ENCODE data around the gene CISTR. TPM values are rescaled to one million over a fixed set of nuclear protein-coding genes. Genes with fewer than 3 reads are reported as not detected.

CISTR gene
- total RNA-seq, 1 donor from 2014 or later, result not detected

GRCh38 chr12:53698948-53699677 lies 52.7 kb downstream of the CISTR start:
- DNase-seq (ENCODE audit: low spot score) (no peak), ATAC-seq (no peak)
- intact Hi-C loops (cut with DNase I), result no loop called here

DNA sequence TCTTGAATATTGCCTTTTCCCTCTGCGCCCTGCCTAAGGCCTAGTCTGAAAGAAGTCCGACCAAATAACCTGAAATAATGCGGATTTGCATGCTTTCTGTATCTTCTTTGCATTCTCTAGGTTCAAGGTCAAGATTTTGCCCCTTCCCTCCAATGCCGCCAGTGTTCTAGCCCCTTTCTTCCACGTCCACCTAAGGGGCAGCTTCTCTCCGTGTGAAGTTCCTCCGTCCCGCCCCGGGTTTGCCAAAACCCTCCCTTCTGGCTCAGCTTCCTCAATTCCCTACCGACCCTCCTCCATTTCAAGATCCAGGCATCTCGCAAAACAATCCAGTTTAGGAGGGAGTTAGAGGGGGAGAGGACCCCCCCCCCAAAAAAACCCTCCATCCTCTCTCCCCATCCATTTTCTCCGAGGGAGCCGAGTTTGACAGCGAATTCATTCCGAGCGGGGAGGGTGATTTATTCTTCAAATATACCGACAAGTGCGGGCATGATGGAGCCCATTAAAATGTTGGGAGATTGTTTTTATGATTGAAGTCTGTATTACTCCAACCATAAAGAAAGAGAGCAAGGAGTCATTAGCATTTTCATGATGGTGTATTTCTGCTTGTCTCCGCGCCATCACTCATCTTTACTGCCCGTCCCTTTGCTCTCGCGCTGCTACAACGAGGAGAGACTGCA lies 55.0 kb downstream of the CISTR start:
- DNase-seq (ENCODE audit: low spot score), result no peak
- no peak for ATAC-seq
- intact Hi-C loops (cut with DNase I), result no loop called here

Other genes starting within 250 kb of the CISTR start
- gene NPFF, start 244.5 kb downstream of the CISTR start, total RNA-seq, result not detected
- 62.5 TPM for gene ATF7, start 125.6 kb downstream of the CISTR start, total RNA-seq
- 148 TPM for gene ATP5MC2, start 75.9 kb downstream of the CISTR start, total RNA-seq
- 206 TPM for gene CALCOCO1, start 24.5 kb downstream of the CISTR start, total RNA-seq
- gene HOXC13, start 186.9 kb upstream of the CISTR start, total RNA-seq, result 0.22 TPM
- 0.22 TPM for gene HOXC12, start 202.9 kb upstream of the CISTR start, total RNA-seq
- gene HOXC11, start 221.1 kb upstream of the CISTR start, total RNA-seq, result 1.2 TPM
- 4.0 TPM for gene HOTAIR, start 223.0 kb upstream of the CISTR start, total RNA-seq
- gene HOXC10, start 233.2 kb upstream of the CISTR start, total RNA-seq, result 17.2 TPM
- gene HOXC9, start 248.2 kb upstream of the CISTR start, total RNA-seq, result 10.2 TPM

Data from sciatic nerve (tissue), 2 donors.